ENCODE measurements around the gene ZNF581.

The ZNF581 gene

DNA sequence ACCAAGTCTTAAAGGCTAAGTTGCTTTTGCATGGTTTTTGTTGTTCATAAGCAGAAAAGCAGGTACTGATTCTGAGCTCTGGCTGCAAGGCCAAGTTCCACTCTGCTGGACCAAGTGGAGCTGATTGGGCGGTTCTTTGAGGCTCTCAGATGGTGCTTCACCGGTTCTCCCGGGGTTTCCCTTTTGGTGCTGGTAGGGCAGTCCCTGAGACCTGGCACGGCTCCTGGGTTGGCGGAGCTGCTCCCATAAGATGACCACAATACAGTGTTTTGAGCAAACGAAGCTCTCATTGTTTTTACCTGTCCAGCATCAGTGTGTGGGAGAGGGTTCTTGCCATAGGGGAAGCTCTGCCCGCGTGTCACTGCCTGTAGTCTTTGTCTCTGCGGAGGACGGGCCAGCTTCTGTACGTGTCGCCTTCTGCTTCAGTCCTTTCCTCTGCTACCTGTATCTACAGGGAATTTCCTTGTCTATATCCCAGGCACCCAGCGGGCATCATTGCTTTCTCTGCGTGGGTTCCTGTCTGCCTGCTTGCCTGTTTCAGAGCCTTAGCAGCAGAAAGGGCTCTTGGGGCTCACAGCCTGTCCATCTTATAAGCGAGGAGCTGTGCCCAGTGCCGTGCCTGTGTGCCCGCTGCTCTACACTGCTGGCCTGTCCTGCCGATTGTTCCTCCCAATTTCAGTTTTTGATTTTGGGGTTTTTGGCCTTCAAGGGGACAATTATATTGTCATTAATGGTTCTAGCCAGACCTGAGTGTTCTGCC is 13.7 kb downstream of the ZNF581 start:
- DNase-seq (ENCODE audit: low read depth in 1 of 2, low spot score in 1 of 2), result no peak
- TF ChIP-seq JUND (IDR thresholded peaks at IDR 0.05; ENCODE audit: low read depth), result no peak
- in situ Hi-C loops (cut with HindIII; ENCODE audit: low pct_unique_long_range_greater_than_20kb, low sequenced_read_pairs), result no loop called here

GRCh38 chr19:55658846-55659459 is 15.5 kb downstream of the ZNF581 start:
- in situ Hi-C loops (cut with HindIII; ENCODE audit: low pct_unique_long_range_greater_than_20kb, low sequenced_read_pairs), result no loop called here
- no peak for DNase-seq (ENCODE audit: low read depth in 1 of 2, low spot score in 1 of 2)
- TF ChIP-seq JUND (IDR thresholded peaks at IDR 0.05; ENCODE audit: low read depth), result no peak

DNA sequence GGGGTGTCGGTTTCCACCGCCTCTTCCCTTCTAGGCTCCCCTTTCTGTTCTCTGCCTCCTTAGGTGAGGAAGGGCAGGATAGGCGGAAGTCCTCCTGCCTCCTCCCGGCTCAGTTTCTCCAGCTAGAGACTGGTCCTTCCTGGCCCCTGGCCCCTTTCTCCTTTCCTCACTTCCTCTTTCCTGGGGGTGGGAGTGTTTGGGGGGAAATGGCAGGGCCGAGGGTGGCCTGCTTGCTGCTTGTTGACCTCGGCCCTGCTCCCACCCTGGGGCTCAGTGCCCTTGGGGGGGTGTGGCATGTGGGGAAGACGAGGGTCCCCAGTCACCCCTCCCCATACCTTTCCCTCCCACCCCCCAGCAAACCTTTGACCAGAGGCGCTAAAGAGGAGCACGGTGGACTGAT is 16.4 kb downstream of the ZNF581 start:
- in situ Hi-C loops (cut with HindIII; ENCODE audit: low pct_unique_long_range_greater_than_20kb, low sequenced_read_pairs), result no loop called here
- no peak for TF ChIP-seq JUND (IDR thresholded peaks at IDR 0.05; ENCODE audit: low read depth)
- DNase-seq (ENCODE audit: low read depth in 1 of 2, low spot score in 1 of 2), result no peak

- in situ Hi-C loops (cut with HindIII; ENCODE audit: low pct_unique_long_range_greater_than_20kb, low sequenced_read_pairs), result no loop called here
- TF ChIP-seq JUND (IDR thresholded peaks at IDR 0.05; ENCODE audit: low read depth), result no peak
- DNase-seq (ENCODE audit: low read depth in 1 of 2, low spot score in 1 of 2), result no peak
These were observed 17.0 kb downstream of the ZNF581 start for GRCh38 chr19:55660404-55660803.

DNA sequence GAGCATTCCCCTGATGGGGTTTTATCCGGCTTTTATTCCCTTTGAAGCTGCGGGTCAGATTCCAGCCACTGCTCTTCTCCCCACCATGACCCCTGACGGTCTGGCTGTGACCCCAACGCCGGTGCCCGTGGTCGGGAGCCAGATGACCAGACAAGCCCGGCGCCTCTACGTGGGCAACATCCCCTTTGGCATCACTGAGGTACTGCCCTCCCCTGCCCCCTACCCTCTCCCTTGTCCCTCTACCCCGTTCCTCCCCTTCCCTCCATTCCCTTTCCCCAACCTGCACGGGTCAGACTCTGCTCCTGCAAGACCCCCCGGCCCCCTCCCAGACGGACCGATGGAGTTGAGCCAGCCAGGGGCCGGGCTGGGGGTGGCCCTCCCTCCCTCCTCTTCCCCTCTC is 17.5 kb downstream of the ZNF581 start:
- no peak for DNase-seq (ENCODE audit: low read depth in 1 of 2, low spot score in 1 of 2)
- in situ Hi-C loops (cut with HindIII; ENCODE audit: low pct_unique_long_range_greater_than_20kb, low sequenced_read_pairs), result no loop called here
- no peak for TF ChIP-seq JUND (IDR thresholded peaks at IDR 0.05; ENCODE audit: low read depth)

- DNase-seq (ENCODE audit: low read depth in 1 of 2, low spot score in 1 of 2), result no peak
- in situ Hi-C loops (cut with HindIII; ENCODE audit: low pct_unique_long_range_greater_than_20kb, low sequenced_read_pairs), result no loop called here
- TF ChIP-seq JUND (IDR thresholded peaks at IDR 0.05; ENCODE audit: low read depth), result no peak
These were observed 18.4 kb downstream of the ZNF581 start for GRCh38 chr19:55661826-55662225.

DNA sequence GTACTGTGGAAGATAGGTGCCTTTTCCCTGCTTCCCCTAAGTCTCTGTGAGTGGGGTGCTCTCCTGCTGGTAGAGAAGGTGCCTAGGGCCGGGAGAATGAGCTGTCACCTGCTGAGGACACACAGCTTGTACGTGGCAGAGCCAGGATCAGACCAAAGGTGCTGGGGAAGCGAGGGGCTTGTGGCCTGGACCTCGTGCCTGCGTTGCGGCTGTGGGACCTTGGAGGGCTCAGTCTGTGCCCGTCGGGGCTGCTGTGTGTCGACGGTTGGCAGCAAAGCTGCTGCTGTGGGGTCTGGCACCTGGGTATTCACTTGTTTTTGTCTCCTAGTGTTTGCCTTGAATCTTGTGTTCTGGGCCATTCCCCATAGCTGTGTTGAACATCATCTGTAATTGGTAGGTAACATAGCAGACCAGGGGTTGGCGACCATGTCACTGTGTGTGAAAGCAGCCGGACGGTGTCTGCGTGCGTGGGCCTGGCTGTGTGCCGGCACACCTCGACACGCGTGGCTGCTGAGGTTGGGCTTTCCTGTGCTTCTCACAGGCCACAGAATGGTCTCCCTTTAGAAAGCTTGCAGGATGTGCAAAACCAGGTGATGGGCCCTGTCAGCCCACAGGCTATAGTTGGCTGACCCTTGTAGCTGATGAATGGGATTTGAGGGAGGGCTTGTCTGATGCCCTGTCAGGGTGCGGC is 20.5 kb downstream of the ZNF581 start:
- in situ Hi-C loops (cut with HindIII; ENCODE audit: low pct_unique_long_range_greater_than_20kb, low sequenced_read_pairs), result no loop called here
- no peak for DNase-seq (ENCODE audit: low read depth in 1 of 2, low spot score in 1 of 2)
- no peak for TF ChIP-seq JUND (IDR thresholded peaks at IDR 0.05; ENCODE audit: low read depth)

DNA sequence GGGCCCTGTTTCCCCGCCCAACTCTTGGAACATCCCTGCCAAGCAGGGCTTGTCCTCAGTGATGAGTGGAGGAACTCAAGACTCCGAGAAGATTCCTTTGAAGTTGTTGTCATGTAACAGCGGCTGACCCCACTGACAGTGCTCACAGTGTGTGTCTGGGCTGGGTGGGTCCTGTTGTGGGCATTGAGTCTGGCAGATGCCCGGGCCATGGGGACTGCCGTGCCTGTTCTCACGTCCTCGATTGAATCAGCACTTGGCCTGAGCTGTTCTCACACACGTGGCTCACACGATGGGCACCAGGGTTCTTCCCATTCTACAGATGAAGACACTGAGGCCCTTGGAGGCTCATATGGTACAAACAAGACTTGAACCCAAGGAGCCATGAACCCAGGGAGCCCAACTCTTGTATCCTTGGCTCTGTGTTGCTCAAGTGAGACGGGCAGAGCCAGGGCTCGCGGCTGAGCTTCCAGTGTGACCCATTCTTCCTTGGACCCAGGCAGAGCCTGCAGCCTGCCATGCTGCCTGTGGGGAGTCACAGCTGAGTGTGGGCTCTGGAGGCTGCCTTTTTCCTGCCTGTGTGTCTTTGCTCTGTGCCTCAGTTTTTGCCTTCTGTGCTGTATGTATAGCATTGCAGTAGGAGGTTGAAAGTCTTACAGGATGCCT is 23.0 kb downstream of the ZNF581 start:
- in situ Hi-C loops (cut with HindIII; ENCODE audit: low pct_unique_long_range_greater_than_20kb, low sequenced_read_pairs), result no loop called here
- no peak for TF ChIP-seq JUND (IDR thresholded peaks at IDR 0.05; ENCODE audit: low read depth)
- no peak for DNase-seq (ENCODE audit: low read depth in 1 of 2, low spot score in 1 of 2)

DNA sequence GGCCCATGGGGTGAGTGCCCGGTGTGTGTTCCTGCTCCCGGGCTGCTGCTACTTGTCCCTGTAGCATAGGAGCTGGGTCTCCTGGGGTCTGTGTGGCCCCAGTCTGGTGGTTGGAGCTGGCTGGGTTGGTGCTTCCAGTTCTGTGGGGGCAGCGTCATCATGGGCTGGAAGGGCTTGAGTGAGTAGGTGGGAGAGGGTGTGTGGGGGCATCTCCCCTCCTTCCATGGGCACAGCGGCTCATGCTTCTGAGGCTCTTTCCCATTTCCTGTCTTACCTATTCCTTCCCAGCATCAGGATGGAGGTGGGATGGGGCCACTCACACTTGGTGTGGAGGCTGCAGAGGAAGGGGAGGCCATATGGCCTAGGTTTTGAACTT is 23.5 kb downstream of the ZNF581 start:
- in situ Hi-C loops (cut with HindIII; ENCODE audit: low pct_unique_long_range_greater_than_20kb, low sequenced_read_pairs), result no loop called here
- TF ChIP-seq JUND (IDR thresholded peaks at IDR 0.05; ENCODE audit: low read depth), result no peak
- DNase-seq (ENCODE audit: low read depth in 1 of 2, low spot score in 1 of 2), result no peak

- in situ Hi-C loops (cut with HindIII; ENCODE audit: low pct_unique_long_range_greater_than_20kb, low sequenced_read_pairs), result no loop called here
- DNase-seq (ENCODE audit: low read depth in 1 of 2, low spot score in 1 of 2), result no peak
- no peak for TF ChIP-seq JUND (IDR thresholded peaks at IDR 0.05; ENCODE audit: low read depth)
These were observed 24.1 kb downstream of the ZNF581 start for GRCh38 chr19:55667511-55667910.

- no peak for TF ChIP-seq JUND (IDR thresholded peaks at IDR 0.05; ENCODE audit: low read depth)
- in situ Hi-C loops (cut with HindIII; ENCODE audit: low pct_unique_long_range_greater_than_20kb, low sequenced_read_pairs), result no loop called here
- DNase-seq (ENCODE audit: low read depth in 1 of 2, low spot score in 1 of 2), result no peak
These were observed 24.5 kb downstream of the ZNF581 start for GRCh38 chr19:55667958-55668357.

- in situ Hi-C loops (cut with HindIII; ENCODE audit: low pct_unique_long_range_greater_than_20kb, low sequenced_read_pairs), result no loop called here
- no peak for DNase-seq (ENCODE audit: low read depth in 1 of 2, low spot score in 1 of 2)
- TF ChIP-seq JUND (IDR thresholded peaks at IDR 0.05; ENCODE audit: low read depth), result no peak
These were observed 25.3 kb downstream of the ZNF581 start for GRCh38 chr19:55668603-55669348.

Measured in T47D (cell line).